Measurements from ENCODE around the gene WIPF2.
A peak's percentile ranks its signal among the peaks of the same experiment; 100 is the strongest.

Gene WIPF2

DNA sequence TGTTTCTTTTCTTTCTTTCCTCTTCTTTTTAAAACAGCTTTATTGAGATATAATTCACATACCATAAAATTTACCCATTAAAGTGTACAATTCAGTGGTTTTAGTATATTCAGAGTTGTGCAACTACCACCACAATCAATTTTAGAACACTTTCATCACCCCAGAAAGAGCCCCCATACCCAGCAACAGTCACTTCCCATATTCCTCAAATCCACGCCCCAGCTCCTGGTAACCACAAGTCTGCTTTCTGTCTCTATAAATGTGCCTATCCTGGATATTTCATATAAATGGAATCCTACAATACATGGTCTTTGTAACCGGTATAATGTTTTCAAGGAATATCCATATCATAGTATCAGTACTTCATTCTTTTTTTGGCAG, 109.3 kb downstream of the WIPF2 start:
- DNase-seq, result no peak
- in situ Hi-C loops (cut with HindIII; ENCODE audit: low pct_ligation_motif_present, low pct_unique_long_range_greater_than_20kb, low sequenced_read_pairs), result no loop called here

- in situ Hi-C loops (cut with HindIII; ENCODE audit: low pct_ligation_motif_present, low pct_unique_long_range_greater_than_20kb, low sequenced_read_pairs), result no loop called here
- no peak for DNase-seq
Measured at GRCh38 chr17:40329839-40330794, 111.0 kb downstream of the WIPF2 start.

- no peak for DNase-seq
- in situ Hi-C loops (cut with HindIII; ENCODE audit: low pct_ligation_motif_present, low pct_unique_long_range_greater_than_20kb, low sequenced_read_pairs), result no loop called here
Measured at GRCh38 chr17:40330850-40331470, 111.9 kb downstream of the WIPF2 start.

DNA sequence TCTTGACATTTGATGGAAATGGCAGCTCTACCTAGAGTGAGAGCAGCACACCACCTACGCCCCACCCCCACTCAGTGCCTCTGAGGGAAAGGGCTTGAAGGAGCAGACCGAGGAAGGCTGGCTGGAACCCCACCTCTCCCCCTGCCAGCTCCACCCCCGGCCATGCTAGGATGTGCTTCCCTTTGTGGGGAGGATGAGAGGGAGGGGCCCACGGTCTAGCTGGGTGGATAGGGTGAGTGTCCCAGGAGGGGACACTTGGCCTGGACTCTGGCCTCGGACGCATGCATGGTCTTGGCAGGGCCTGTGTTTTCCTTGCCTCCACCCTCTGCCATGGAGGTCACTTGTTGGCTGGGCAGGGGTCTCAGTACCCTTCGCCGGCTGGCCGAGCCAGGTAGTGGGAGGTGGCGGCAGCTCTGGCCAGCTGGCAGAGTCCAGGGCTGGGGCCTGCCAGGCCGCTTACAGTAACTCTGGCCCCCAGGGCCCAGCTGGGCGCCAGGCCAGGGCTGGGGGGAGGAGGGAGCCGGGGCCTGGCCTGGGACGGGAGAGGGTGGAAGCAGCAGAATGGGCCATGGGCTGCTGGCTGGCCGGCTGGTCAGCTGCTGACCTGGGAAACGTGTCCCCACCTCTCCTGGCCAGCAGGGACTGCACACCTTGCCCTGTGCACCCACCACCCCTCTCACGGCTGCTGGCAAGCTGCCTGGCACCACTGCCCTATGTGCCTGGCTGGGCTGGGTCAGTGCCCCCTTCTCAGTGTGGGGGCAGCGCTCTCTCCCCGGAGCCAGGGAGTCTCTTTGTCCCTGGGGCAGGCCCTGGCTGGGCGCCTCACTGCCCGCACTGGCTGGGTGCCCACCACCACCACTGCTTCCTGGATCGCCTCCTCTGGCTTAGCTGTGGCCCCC, 112.9 kb downstream of the WIPF2 start:
- DNase-seq, result peak; percentile 60
- in situ Hi-C loops (cut with HindIII; ENCODE audit: low pct_ligation_motif_present, low pct_unique_long_range_greater_than_20kb, low sequenced_read_pairs), result no loop called here

Measured in ACHN (cell line).